ENCODE results near the gene CPZ. TPM values are rescaled to one million over a fixed set of nuclear protein-coding genes. Genes with fewer than 3 reads are reported as not detected.

Gene CPZ
- total RNA-seq, 4 donors from 2014 or later, result 4.1 to 12.9 (median 6.5) TPM

- no peak for DNase-seq
- intact Hi-C loops (cut with DNase I), result no loop called here
Measured at GRCh38 chr4:8603931-8604330, 11.4 kb downstream of the CPZ start.

GRCh38 chr4:8605289-8605688 is 12.7 kb downstream of the CPZ start:
- Histone ChIP-seq H3K36me3 (no peaks in the 10 kb centered on the region), H3K9me3 (no peaks in the 10 kb centered on the region), H3K27ac (no peak overlapping the region), H3K4me3 (replicated peaks in 1 of 3) (no peak overlapping the region), H3K27me3 (no peaks in the 10 kb centered on the region), H3K4me1 (peaks cover 0 to 4% of the 10 kb centered on the region in 2 donors)
- no peak for DNase-seq
- TF ChIP-seq CTCF (IDR thresholded peaks at IDR 0.05) (no peak), POLR2A (IDR thresholded peaks at IDR 0.05) (no peak)
- intact Hi-C loops (cut with DNase I), result no loop called here
- 98 to 100% methylated on average over 1 of the region's 1 CpG for WGBS, 2 donors

More at GRCh38 chr4:8603931-8604330, 11.4 kb downstream of the CPZ start:
- Histone ChIP-seq H3K9me3 (no peaks in the 10 kb centered on the region), H3K4me3 (replicated peaks in 1 of 3) (no peak overlapping the region), H3K27me3 (no peaks in the 10 kb centered on the region), H3K4me1 (peaks cover 0 to 4% of the 10 kb centered on the region in 2 donors), H3K27ac (no peak overlapping the region), H3K36me3 (no peaks in the 10 kb centered on the region)
- WGBS, 2 donors, result 86 to 95% methylated on average over 5 to 11 of the region's 22 CpGs
- TF ChIP-seq POLR2A (IDR thresholded peaks at IDR 0.05) (no peak), CTCF (IDR thresholded peaks at IDR 0.05) (no peak)

GRCh38 chr4:8606476-8606875 is 13.9 kb downstream of the CPZ start:
- WGBS, 2 donors, result 85 to 87% methylated on average over 11 to 20 of the region's 26 CpGs
- Histone ChIP-seq H3K27me3 (no peaks in the 10 kb centered on the region), H3K36me3 (no peaks in the 10 kb centered on the region), H3K4me3 (replicated peaks in 1 of 3) (no peak overlapping the region), H3K27ac (no peak overlapping the region), H3K9me3 (no peaks in the 10 kb centered on the region), H3K4me1 (peaks cover 0 to 4% of the 10 kb centered on the region in 2 donors)
- DNase-seq, result no peak
- TF ChIP-seq CTCF (IDR thresholded peaks at IDR 0.05) (no peak), POLR2A (IDR thresholded peaks at IDR 0.05) (no peak)
- intact Hi-C loops (cut with DNase I), result no loop called here

GRCh38 chr4:8606966-8607365 is 14.4 kb downstream of the CPZ start:
- H3K27ac ChIP-seq, result no peak overlapping the region
- H3K9me3 ChIP-seq, result no peaks in the 10 kb centered on the region
- H3K27me3 ChIP-seq, result no peaks in the 10 kb centered on the region
- TF ChIP-seq POLR2A (IDR thresholded peaks at IDR 0.05) (no peak), CTCF (IDR thresholded peaks at IDR 0.05) (no peak)
- no peaks in the 10 kb centered on the region for H3K36me3 ChIP-seq
- intact Hi-C loops (cut with DNase I), result no loop called here
- no peak for DNase-seq
- H3K4me3 ChIP-seq (replicated peaks in 1 of 3), result no peak overlapping the region
- peaks cover 0 to 4% of the 10 kb centered on the region in 2 donors for H3K4me1 ChIP-seq
- WGBS, 2 donors, result 81 to 82% methylated on average over 7 to 10 of the region's 10 CpGs

GRCh38 chr4:8607603-8608481 is 15.3 kb downstream of the CPZ start:
- DNase-seq, result no peak
- H3K9me3 ChIP-seq, result no peaks in the 10 kb centered on the region
- TF ChIP-seq CTCF (IDR thresholded peaks at IDR 0.05) (peak; percentile 62 to 97 (median 80)), POLR2A (IDR thresholded peaks at IDR 0.05) (no peak)
- no peak overlapping the region for H3K4me3 ChIP-seq (replicated peaks in 1 of 3)
- intact Hi-C loops (cut with DNase I), result no loop called here
- H3K27me3 ChIP-seq, result no peaks in the 10 kb centered on the region
- WGBS, 2 donors, result 20 to 47% methylated on average over 11 to 25 of the region's 42 CpGs
- no peaks in the 10 kb centered on the region for H3K36me3 ChIP-seq
- H3K4me1 ChIP-seq, result peaks cover 0 to 4% of the 10 kb centered on the region in 2 donors
- no peak overlapping the region for H3K27ac ChIP-seq

Data from thyroid gland (tissue), 4 donors.